GM23338 (cell line): ENCODE data around the gene COMMD2. TPM values are rescaled to one million over a fixed set of nuclear protein-coding genes. Genes with fewer than 3 reads are reported as not detected.

Experiments used
- ATAC-seq: fragments of 200-7000 bp; cut with Tn5 transposase; 3 replicates; pipeline ENCODE4 v1.9.1; 2020
- DNase-seq: peaks from one replicate; pipeline ENCODE4 v3.0.0-alpha.2; 2015; ENCODE audit warnings: low spot score
- H2AFZ ChIP-seq: fragments of 200-600 bp; sonication (generic); 2 replicates; pipeline ENCODE4 v1.8.0; 2016; ENCODE audit warnings: antibody characterized with exemption, mild to moderate bottlenecking, moderate library complexity
- H3F3A ChIP-seq: fragments of 200-600 bp; sonication (generic); replicated peaks from 2 replicates; pipeline ENCODE4 v1.8.0; 2017; ENCODE audit warnings: antibody characterized with exemption, mixed run types, low read depth
- H3K27ac ChIP-seq: fragments of 200-600 bp; sonication (generic); 2 replicates; pipeline ENCODE4 v1.6.1; 2016; ENCODE audit warnings: low read depth
- H3K27me3 ChIP-seq: fragments of 200-600 bp; sonication (generic); 2 replicates; pipeline ENCODE4 v1.8.0; 2016; ENCODE audit warnings: mild to moderate bottlenecking, mixed run types, moderate library complexity; ENCODE audit not compliant: insufficient read depth
- H3K36me3 ChIP-seq: fragments of 200-600 bp; sonication (generic); 2 replicates; pipeline ENCODE4 v1.8.0; 2016; ENCODE audit warnings: mild to moderate bottlenecking; ENCODE audit not compliant: insufficient read depth
- H3K4me1 ChIP-seq: fragments of 200-600 bp; sonication (generic); 2 replicates; pipeline ENCODE4 v1.8.0; 2016; ENCODE audit warnings: mild to moderate bottlenecking, moderate library complexity; ENCODE audit not compliant: insufficient read depth
- H3K4me2 ChIP-seq: fragments of 200-600 bp; sonication (generic); 2 replicates; pipeline ENCODE4 v1.7.1; 2017; ENCODE audit warnings: mixed run types
- H3K4me3 ChIP-seq: fragments of 200-600 bp; sonication (generic); 2 replicates; pipeline ENCODE4 v1.6.1; 2016; ENCODE audit warnings: mixed run types
- H3K79me2 ChIP-seq: fragments of 200-600 bp; sonication (generic); replicated peaks from 2 replicates; pipeline ENCODE4 v1.8.0; 2017; ENCODE audit warnings: mild to moderate bottlenecking; ENCODE audit not compliant: insufficient read depth
- H3K9me2 ChIP-seq: fragments of 200-600 bp; sonication (generic); 2 replicates; pipeline ENCODE4 v1.8.0; 2017; ENCODE audit not compliant: insufficient read depth
- H4K20me1 ChIP-seq: fragments of 200-600 bp; sonication (generic); replicated peaks from 2 replicates; pipeline ENCODE4 v1.8.0; 2017; ENCODE audit warnings: mild to moderate bottlenecking; ENCODE audit not compliant: insufficient read depth
- H3K27ac Mint-ChIP-seq: 2 replicates; pipeline ENCODE4 v1.8.0; 2020; ENCODE audit warnings: inconsistent platforms, mild to moderate bottlenecking, moderate library complexity, mixed read lengths
- H3K27me3 Mint-ChIP-seq: 3 replicates; pipeline ENCODE4 v1.8.0; 2022; ENCODE audit warnings: low read depth, mild to moderate bottlenecking, moderate library complexity, mixed read lengths, inconsistent platforms; ENCODE audit not compliant: insufficient read depth, poor library complexity
- H3K36me3 Mint-ChIP-seq: 3 replicates; pipeline ENCODE4 v1.8.0; 2021; ENCODE audit warnings: low read depth, mild to moderate bottlenecking, inconsistent platforms, moderate library complexity, mixed read lengths
- H3K4me1 Mint-ChIP-seq: 3 replicates; pipeline ENCODE4 v1.8.0; 2020; ENCODE audit warnings: mild to moderate bottlenecking, inconsistent platforms, mixed read lengths
- H3K4me3 Mint-ChIP-seq: 3 replicates; pipeline ENCODE4 v1.8.0; 2021; ENCODE audit warnings: moderate library complexity, mild to moderate bottlenecking, inconsistent platforms, mixed read lengths
- H3K9me3 Mint-ChIP-seq: 3 replicates; pipeline ENCODE4 v1.8.0; 2020; ENCODE audit warnings: moderate library complexity, mild to moderate bottlenecking, inconsistent platforms, mixed read lengths
- CREB1 ChIP-seq: fragments of 250-450 bp; sonication (Bioruptor Pico); IDR thresholded peaks from 2 replicates; pipeline ENCODE4 v1.5.0; 2020; ENCODE audit warnings: low read depth, mild to moderate bottlenecking, moderate library complexity
- EZH2 ChIP-seq: fragments of 200-600 bp; sonication (generic); IDR thresholded peaks from one replicate; pipeline ENCODE4 v1.8.0; 2017; ENCODE audit warnings: antibody characterized with exemption, mild to moderate bottlenecking, low read depth; ENCODE audit not compliant: unreplicated experiment
- EZH2phosphoT487 ChIP-seq: fragments of 200-600 bp; sonication (generic); IDR thresholded peaks from one replicate; pipeline ENCODE4 v1.8.1; 2018; ENCODE audit warnings: antibody characterized with exemption; ENCODE audit not compliant: unreplicated experiment
- JUNB ChIP-seq: IDR thresholded peaks from one replicate; pipeline ENCODE4 v1.6.1; 2016; ENCODE audit warnings: antibody characterized with exemption; ENCODE audit not compliant: unreplicated experiment
- NANOG ChIP-seq: IDR thresholded peaks from 2 replicates; pipeline ENCODE4 v1.6.1; 2016; ENCODE audit warnings: antibody characterized with exemption, borderline replicate concordance
- POLR2AphosphoS5 ChIP-seq: IDR thresholded peaks from 2 replicates; pipeline ENCODE4 v1.6.1; 2016; ENCODE audit warnings: antibody characterized with exemption, low read depth
- STAT1 ChIP-seq: IDR thresholded peaks from one replicate; pipeline ENCODE4 v1.6.1; 2016; ENCODE audit warnings: antibody characterized with exemption; ENCODE audit not compliant: unreplicated experiment
- ZNF114 ChIP-seq: fragments of 250-450 bp; sonication (Bioruptor Pico); IDR thresholded peaks from 2 replicates; pipeline ENCODE4 v1.5.0; 2020; ENCODE audit warnings: mild to moderate bottlenecking, moderate library complexity
- ZNF331 ChIP-seq: fragments of 250-450 bp; sonication (Bioruptor Pico); IDR thresholded peaks from 2 replicates; pipeline ENCODE4 v1.5.0; 2020; ENCODE audit warnings: low read depth, mild to moderate bottlenecking, moderate library complexity
- polyA plus RNA-seq: library from polyadenylated mRNA; unstranded; fragments of >200 nt; fragmentation: Nextera tagmentation; extraction: Ambion mirVana; gene quantifications from 2 replicates; pipeline ENCODE4 v1.2.1, GENCODE V29; 2016
- total RNA-seq: library from RNA; depleted of rRNA; stranded (reverse); fragments of >200 nt; shearing (Covaris generic); gene quantifications from 2 replicates; pipeline ENCODE4 v1.2.3, GENCODE V29; 2014
- TF ChIP-seq, protein P1 (sequence below): fragments of 250-450 bp; sonication (Bioruptor Pico); IDR thresholded peaks from 2 replicates; pipeline ENCODE4 v1.5.0; 2020; ENCODE audit warnings: mild to moderate bottlenecking, moderate library complexity
- TF ChIP-seq, protein P2 (sequence below): IDR thresholded peaks from 2 replicates; pipeline ENCODE4 v1.6.1; 2016; ENCODE audit warnings: antibody characterized with exemption
- TF ChIP-seq, protein P3 (sequence below): IDR thresholded peaks from one replicate; pipeline ENCODE4 v1.6.1; 2018; ENCODE audit warnings: antibody characterized with exemption; ENCODE audit not compliant: unreplicated experiment
- TF ChIP-seq, protein P4 (sequence below), 2 experiments: fragments of 200-600 bp in 1 of 2; sonication (generic) in 1 of 2; conservative IDR thresholded peaks; 2 replicates each; pipeline versions ENCODE4 v1.5.1 to v1.6.1; 2016 to 2017; ENCODE audit warnings: antibody characterized with exemption in 2 of 2, low read depth in 2 of 2, mild to moderate bottlenecking in 2 of 2, moderate library complexity in 1 of 2

COMMD2 gene
- total and polyA plus RNA-seq, 2 experiments from 2014 or later: 55.5 to 61.1 TPM

DNA sequence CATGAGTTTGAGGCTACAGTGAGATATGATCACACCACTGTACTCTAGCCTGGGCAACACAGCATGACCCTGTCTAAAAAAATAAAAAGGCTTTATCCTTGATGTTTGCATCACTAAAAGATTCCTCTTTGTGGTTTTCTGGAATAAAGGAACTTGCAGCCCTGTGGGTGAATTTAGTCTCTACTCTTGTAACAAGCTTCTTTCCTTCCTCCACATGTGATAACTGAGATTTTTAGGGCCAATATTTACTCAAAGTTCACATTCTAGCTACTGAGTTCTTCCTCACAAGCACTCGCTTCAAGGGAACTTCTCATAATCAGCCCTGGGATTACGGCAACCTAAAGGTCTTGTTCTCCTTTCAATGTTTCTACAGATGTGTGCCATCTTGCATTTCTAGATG lies 24.6 kb downstream of the COMMD2 start:
- ATAC-seq (no peak), DNase-seq (no peak)
- no peak overlapping the region for H3K27ac Mint-ChIP-seq
- peaks cover 2% of the 10 kb centered on the region; the same call in 1 of the 3 replicates for H3K36me3 Mint-ChIP-seq
- no peaks in the 10 kb centered on the region for H3K4me1 Mint-ChIP-seq
- H3K27ac ChIP-seq: no peak overlapping the region
- H3K9me3 Mint-ChIP-seq: peaks cover 2% of the 10 kb centered on the region; the same call in 2 of the 3 replicates
- TF ChIP-seq, protein P1, sequence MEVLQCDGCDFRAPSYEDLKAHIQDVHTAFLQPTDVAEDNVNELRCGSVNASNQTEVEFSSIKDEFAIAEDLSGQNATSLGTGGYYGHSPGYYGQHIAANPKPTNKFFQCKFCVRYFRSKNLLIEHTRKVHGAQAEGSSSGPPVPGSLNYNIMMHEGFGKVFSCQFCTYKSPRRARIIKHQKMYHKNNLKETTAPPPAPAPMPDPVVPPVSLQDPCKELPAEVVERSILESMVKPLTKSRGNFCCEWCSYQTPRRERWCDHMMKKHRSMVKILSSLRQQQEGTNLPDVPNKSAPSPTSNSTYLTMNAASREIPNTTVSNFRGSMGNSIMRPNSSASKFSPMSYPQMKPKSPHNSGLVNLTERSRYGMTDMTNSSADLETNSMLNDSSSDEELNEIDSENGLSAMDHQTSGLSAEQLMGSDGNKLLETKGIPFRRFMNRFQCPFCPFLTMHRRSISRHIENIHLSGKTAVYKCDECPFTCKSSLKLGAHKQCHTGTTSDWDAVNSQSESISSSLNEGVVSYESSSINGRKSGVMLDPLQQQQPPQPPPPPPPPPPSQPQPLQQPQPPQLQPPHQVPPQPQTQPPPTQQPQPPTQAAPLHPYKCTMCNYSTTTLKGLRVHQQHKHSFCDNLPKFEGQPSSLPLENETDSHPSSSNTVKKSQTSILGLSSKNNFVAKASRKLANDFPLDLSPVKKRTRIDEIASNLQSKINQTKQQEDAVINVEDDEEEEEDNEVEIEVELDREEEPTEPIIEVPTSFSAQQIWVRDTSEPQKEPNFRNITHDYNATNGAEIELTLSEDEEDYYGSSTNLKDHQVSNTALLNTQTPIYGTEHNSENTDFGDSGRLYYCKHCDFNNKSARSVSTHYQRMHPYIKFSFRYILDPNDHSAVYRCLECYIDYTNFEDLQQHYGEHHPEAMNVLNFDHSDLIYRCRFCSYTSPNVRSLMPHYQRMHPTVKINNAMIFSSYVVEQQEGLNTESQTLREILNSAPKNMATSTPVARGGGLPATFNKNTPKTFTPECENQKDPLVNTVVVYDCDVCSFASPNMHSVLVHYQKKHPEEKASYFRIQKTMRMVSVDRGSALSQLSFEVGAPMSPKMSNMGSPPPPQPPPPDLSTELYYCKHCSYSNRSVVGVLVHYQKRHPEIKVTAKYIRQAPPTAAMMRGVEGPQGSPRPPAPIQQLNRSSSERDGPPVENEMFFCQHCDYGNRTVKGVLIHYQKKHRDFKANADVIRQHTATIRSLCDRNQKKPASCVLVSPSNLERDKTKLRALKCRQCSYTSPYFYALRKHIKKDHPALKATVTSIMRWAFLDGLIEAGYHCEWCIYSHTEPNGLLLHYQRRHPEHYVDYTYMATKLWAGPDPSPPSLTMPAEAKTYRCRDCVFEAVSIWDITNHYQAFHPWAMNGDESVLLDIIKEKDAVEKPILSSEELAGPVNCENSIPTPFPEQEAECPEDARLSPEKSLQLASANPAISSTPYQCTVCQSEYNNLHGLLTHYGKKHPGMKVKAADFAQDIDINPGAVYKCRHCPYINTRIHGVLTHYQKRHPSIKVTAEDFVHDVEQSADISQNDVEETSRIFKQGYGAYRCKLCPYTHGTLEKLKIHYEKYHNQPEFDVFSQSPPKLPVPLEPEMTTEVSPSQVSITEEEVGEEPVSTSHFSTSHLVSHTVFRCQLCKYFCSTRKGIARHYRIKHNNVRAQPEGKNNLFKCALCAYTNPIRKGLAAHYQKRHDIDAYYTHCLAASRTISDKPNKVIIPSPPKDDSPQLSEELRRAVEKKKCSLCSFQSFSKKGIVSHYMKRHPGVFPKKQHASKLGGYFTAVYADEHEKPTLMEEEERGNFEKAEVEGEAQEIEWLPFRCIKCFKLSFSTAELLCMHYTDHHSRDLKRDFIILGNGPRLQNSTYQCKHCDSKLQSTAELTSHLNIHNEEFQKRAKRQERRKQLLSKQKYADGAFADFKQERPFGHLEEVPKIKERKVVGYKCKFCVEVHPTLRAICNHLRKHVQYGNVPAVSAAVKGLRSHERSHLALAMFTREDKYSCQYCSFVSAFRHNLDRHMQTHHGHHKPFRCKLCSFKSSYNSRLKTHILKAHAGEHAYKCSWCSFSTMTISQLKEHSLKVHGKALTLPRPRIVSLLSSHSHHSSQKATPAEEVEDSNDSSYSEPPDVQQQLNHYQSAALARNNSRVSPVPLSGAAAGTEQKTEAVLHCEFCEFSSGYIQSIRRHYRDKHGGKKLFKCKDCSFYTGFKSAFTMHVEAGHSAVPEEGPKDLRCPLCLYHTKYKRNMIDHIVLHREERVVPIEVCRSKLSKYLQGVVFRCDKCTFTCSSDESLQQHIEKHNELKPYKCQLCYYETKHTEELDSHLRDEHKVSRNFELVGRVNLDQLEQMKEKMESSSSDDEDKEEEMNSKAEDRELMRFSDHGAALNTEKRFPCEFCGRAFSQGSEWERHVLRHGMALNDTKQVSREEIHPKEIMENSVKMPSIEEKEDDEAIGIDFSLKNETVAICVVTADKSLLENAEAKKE (CRISPR knock-in tag): no peak
- TF ChIP-seq, protein P2, sequence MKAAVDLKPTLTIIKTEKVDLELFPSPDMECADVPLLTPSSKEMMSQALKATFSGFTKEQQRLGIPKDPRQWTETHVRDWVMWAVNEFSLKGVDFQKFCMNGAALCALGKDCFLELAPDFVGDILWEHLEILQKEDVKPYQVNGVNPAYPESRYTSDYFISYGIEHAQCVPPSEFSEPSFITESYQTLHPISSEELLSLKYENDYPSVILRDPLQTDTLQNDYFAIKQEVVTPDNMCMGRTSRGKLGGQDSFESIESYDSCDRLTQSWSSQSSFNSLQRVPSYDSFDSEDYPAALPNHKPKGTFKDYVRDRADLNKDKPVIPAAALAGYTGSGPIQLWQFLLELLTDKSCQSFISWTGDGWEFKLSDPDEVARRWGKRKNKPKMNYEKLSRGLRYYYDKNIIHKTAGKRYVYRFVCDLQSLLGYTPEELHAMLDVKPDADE: no peak
- TF ChIP-seq POLR2AphosphoS5: no peak
- no peak for TF ChIP-seq STAT1
- TF ChIP-seq, protein P3, sequence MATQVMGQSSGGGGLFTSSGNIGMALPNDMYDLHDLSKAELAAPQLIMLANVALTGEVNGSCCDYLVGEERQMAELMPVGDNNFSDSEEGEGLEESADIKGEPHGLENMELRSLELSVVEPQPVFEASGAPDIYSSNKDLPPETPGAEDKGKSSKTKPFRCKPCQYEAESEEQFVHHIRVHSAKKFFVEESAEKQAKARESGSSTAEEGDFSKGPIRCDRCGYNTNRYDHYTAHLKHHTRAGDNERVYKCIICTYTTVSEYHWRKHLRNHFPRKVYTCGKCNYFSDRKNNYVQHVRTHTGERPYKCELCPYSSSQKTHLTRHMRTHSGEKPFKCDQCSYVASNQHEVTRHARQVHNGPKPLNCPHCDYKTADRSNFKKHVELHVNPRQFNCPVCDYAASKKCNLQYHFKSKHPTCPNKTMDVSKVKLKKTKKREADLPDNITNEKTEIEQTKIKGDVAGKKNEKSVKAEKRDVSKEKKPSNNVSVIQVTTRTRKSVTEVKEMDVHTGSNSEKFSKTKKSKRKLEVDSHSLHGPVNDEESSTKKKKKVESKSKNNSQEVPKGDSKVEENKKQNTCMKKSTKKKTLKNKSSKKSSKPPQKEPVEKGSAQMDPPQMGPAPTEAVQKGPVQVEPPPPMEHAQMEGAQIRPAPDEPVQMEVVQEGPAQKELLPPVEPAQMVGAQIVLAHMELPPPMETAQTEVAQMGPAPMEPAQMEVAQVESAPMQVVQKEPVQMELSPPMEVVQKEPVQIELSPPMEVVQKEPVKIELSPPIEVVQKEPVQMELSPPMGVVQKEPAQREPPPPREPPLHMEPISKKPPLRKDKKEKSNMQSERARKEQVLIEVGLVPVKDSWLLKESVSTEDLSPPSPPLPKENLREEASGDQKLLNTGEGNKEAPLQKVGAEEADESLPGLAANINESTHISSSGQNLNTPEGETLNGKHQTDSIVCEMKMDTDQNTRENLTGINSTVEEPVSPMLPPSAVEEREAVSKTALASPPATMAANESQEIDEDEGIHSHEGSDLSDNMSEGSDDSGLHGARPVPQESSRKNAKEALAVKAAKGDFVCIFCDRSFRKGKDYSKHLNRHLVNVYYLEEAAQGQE: no peak
- TF ChIP-seq ZNF331 (CRISPR knock-in tag): no peak
- TF ChIP-seq ZNF114: no peak
- no peak for TF ChIP-seq EZH2phosphoT487
- TF ChIP-seq, protein P4, sequence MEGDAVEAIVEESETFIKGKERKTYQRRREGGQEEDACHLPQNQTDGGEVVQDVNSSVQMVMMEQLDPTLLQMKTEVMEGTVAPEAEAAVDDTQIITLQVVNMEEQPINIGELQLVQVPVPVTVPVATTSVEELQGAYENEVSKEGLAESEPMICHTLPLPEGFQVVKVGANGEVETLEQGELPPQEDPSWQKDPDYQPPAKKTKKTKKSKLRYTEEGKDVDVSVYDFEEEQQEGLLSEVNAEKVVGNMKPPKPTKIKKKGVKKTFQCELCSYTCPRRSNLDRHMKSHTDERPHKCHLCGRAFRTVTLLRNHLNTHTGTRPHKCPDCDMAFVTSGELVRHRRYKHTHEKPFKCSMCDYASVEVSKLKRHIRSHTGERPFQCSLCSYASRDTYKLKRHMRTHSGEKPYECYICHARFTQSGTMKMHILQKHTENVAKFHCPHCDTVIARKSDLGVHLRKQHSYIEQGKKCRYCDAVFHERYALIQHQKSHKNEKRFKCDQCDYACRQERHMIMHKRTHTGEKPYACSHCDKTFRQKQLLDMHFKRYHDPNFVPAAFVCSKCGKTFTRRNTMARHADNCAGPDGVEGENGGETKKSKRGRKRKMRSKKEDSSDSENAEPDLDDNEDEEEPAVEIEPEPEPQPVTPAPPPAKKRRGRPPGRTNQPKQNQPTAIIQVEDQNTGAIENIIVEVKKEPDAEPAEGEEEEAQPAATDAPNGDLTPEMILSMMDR (conservative IDR thresholded peaks at IDR 0.05; ENCODE audit: low read depth in 2 of 2): no peak
- no peak for TF ChIP-seq JUNB
- no peak for TF ChIP-seq EZH2
- no peak for TF ChIP-seq CREB1 (CRISPR knock-in tag)
- no peak for TF ChIP-seq NANOG
- no peak overlapping the region for H3K4me3 Mint-ChIP-seq
- no peak overlapping the region for H3K4me2 ChIP-seq
- H3K36me3 ChIP-seq: no peaks in the 10 kb centered on the region
- no peaks in the 10 kb centered on the region for H3K79me2 ChIP-seq
- no peak overlapping the region for H3K4me3 ChIP-seq
- H4K20me1 ChIP-seq: no peaks in the 10 kb centered on the region
- no peaks in the 10 kb centered on the region for H3K27me3 ChIP-seq
- no peaks in the 10 kb centered on the region for H3F3A ChIP-seq
- H3K27me3 Mint-ChIP-seq: no peaks in the 10 kb centered on the region
- H2AFZ ChIP-seq: no peak overlapping the region
- H3K9me2 ChIP-seq: no peaks in the 10 kb centered on the region
- H3K4me1 ChIP-seq: no peaks in the 10 kb centered on the region
